H1 (cell line): ENCODE data around the gene MMD. TPM values are rescaled to one million over a fixed set of nuclear protein-coding genes. Genes with fewer than 3 reads are reported as not detected.

ENCODE experiments used
- CTCF ChIA-PET: fragments of 300-600 bp; sonication (Branson Sonifier 250); formaldehyde crosslinking; loops from one replicate; lab custom pipeline; 2021; ENCODE audit not compliant: partially characterized antibody; lab: Charles Lee
- POLR2A ChIA-PET: fragments of 300-600 bp; sonication (Branson Sonifier 250); formaldehyde crosslinking; loops from one replicate; lab custom pipeline; 2021; ENCODE audit warnings: inconsistent platforms; ENCODE audit not compliant: partially characterized antibody; lab: Charles Lee
- DNase-seq, 2 experiments: peaks; one replicate each; pipeline versions ENCODE4 v3.0.0 to v3.0.0-alpha.2; 2010 to 2022; ENCODE audit warnings: low spot score in 2 of 2, low read depth in 1 of 2, mixed read lengths in 1 of 2
- FAIRE-seq: peaks from 2 replicates; lab custom pipeline; 2011; peaks lifted over from hg19 to GRCh38; lab: Jason Lieb, UNC
- H2AFZ ChIP-seq: 2 replicates; pipeline ENCODE4 v1.8.1; 2012; ENCODE audit warnings: low read length, inconsistent platforms
- H2AK5ac ChIP-seq: 2 replicates; pipeline ENCODE4 v1.6.1; 2013; ENCODE audit warnings: low read depth, low read length
- H2BK120ac ChIP-seq: replicated peaks from 2 replicates; pipeline ENCODE3; 2013; ENCODE audit warnings: low read depth, low read length, inconsistent platforms
- H2BK12ac ChIP-seq: 2 replicates; pipeline ENCODE4 v1.6.1; 2013; ENCODE audit warnings: low read depth, low read length
- H2BK15ac ChIP-seq: 2 replicates; pipeline ENCODE4 v1.6.1; 2013; ENCODE audit warnings: low read length
- H2BK20ac ChIP-seq: 2 replicates; pipeline ENCODE4 v1.6.1; 2013; ENCODE audit warnings: low read length
- H2BK5ac ChIP-seq: 2 replicates; pipeline ENCODE4 v1.6.1; 2013; ENCODE audit warnings: low read depth, low read length
- H3K14ac ChIP-seq: 2 replicates; pipeline ENCODE4 v1.6.1; 2013; ENCODE audit warnings: inconsistent platforms; ENCODE audit not compliant: insufficient read length
- H3K18ac ChIP-seq: 2 replicates; pipeline ENCODE4 v1.6.1; 2013; ENCODE audit warnings: low read length; ENCODE audit errors: extremely low read depth
- H3K23ac ChIP-seq: 2 replicates; pipeline ENCODE4 v1.6.1; 2013; ENCODE audit warnings: inconsistent platforms; ENCODE audit not compliant: insufficient read length
- H3K23me2 ChIP-seq: 2 replicates; pipeline ENCODE4 v1.6.1; 2013; ENCODE audit warnings: low read depth, low read length
- H3K27ac ChIP-seq: 2 replicates; pipeline ENCODE4 v1.6.1; 2011; ENCODE audit warnings: low read depth, low read length, inconsistent platforms
- H3K27me3 ChIP-seq, 4 experiments: replicated peaks in 1 of 4; 1 replicate in 1 of 4; 2 replicates in 3 of 4; pipeline versions ENCODE4 v1.6.1 to v1.8.1; 2011 to 2013; ENCODE audit warnings: low read length in 3 of 4, mild to moderate bottlenecking in 3 of 4, inconsistent platforms in 2 of 4, mixed read lengths in 2 of 4, moderate library complexity in 1 of 4; ENCODE audit not compliant: control insufficient read depth in 3 of 4, insufficient read depth in 3 of 4; ENCODE audit errors: extremely low read depth in 1 of 4
- H3K36me3 ChIP-seq, 4 experiments: 2 replicates each; pipeline versions ENCODE4 v1.6.1 to v1.8.1; 2011 to 2013; ENCODE audit warnings: mild to moderate bottlenecking in 4 of 4, low read length in 3 of 4, moderate library complexity in 2 of 4, control low read depth in 1 of 4, inconsistent platforms in 1 of 4; ENCODE audit not compliant: insufficient read depth in 4 of 4, control insufficient read depth in 2 of 4
- H3K4ac ChIP-seq: replicated peaks from 2 replicates; pipeline ENCODE3; 2013; ENCODE audit warnings: low read length, low read depth, mixed read lengths, inconsistent platforms; ENCODE audit not compliant: insufficient read length
- H3K4me1 ChIP-seq, 4 experiments: replicated peaks in 1 of 4; 1 replicate in 1 of 4; 2 replicates in 3 of 4; pipeline versions ENCODE4 v1.6.1 to v1.8.1; 2011 to 2013; ENCODE audit warnings: low read length in 3 of 4, inconsistent platforms in 2 of 4, mixed read lengths in 1 of 4; ENCODE audit not compliant: insufficient read depth in 4 of 4, control insufficient read depth in 3 of 4
- H3K4me2 ChIP-seq, 2 experiments: 2 replicates each; pipeline versions ENCODE4 v1.6.1 to v1.8.1; 2011 to 2013; ENCODE audit warnings: low read depth in 2 of 2, low read length in 2 of 2, control low read depth in 1 of 2, inconsistent platforms in 1 of 2, mild to moderate bottlenecking in 1 of 2; ENCODE audit not compliant: insufficient read depth in 1 of 2
- H3K4me3 ChIP-seq, 4 experiments: fragments of 200-600, 300-600 bp in 1 of 4; sonication (generic), shearing (Covaris generic), sonication (Bioruptor Twin) in 1 of 4; 2 replicates each; pipeline versions ENCODE4 v1.5.1 to v1.8.1; 2011 to 2016; ENCODE audit warnings: low read length in 4 of 4, low read depth in 3 of 4, control low read depth in 2 of 4, inconsistent platforms in 2 of 4, mild to moderate bottlenecking in 2 of 4, mixed read lengths in 1 of 4, moderate library complexity in 1 of 4; ENCODE audit not compliant: insufficient read depth in 2 of 4; ENCODE audit errors: extremely low read depth in 1 of 4
- H3K56ac ChIP-seq: replicated peaks from 2 replicates; pipeline ENCODE3; 2013; ENCODE audit warnings: low read depth, mild to moderate bottlenecking, mixed read lengths, low read length, inconsistent platforms; ENCODE audit not compliant: insufficient read length
- H3K79me1 ChIP-seq: 2 replicates; pipeline ENCODE4 v1.6.1; 2013; ENCODE audit warnings: low read depth, low read length, control low read depth
- H3K79me2 ChIP-seq, 2 experiments: 2 replicates each; pipeline versions ENCODE4 v1.6.1 to v1.8.1; 2012 to 2013; ENCODE audit warnings: low read length in 2 of 2, mild to moderate bottlenecking in 2 of 2, inconsistent platforms in 1 of 2; ENCODE audit not compliant: insufficient read depth in 2 of 2, control insufficient read depth in 1 of 2
- H3K9ac ChIP-seq, 4 experiments: replicated peaks in 1 of 4; 1 replicate in 1 of 4; 2 replicates in 3 of 4; pipeline versions ENCODE4 v1.6.1 to v1.8.1; 2011 to 2013; ENCODE audit warnings: low read depth in 3 of 4, low read length in 3 of 4, control low read depth in 2 of 4, mild to moderate bottlenecking in 2 of 4, moderate library complexity in 2 of 4, inconsistent platforms in 1 of 4; ENCODE audit errors: extremely low read depth in 1 of 4
- H3K9me3 ChIP-seq, 2 experiments: 2 replicates each; pipeline versions ENCODE4 v1.6.1 to v1.8.1; 2012 to 2013; ENCODE audit warnings: mild to moderate bottlenecking in 2 of 2, moderate library complexity in 2 of 2, control low read depth in 1 of 2, inconsistent platforms in 1 of 2, low read depth in 1 of 2, low read length in 1 of 2, mixed read lengths in 1 of 2; ENCODE audit not compliant: insufficient read depth in 2 of 2
- H4K20me1 ChIP-seq, 2 experiments: replicated peaks in 1 of 2; 2 replicates each; pipeline versions ENCODE3 to v1.8.1; 2011 to 2013; ENCODE audit warnings: inconsistent platforms in 2 of 2, low read length in 2 of 2, mild to moderate bottlenecking in 1 of 2; ENCODE audit not compliant: insufficient read depth in 2 of 2, control insufficient read depth in 1 of 2
- H4K5ac ChIP-seq: 2 replicates; pipeline ENCODE4 v1.6.1; 2013; ENCODE audit warnings: low read length, low read depth, mixed read lengths, inconsistent platforms; ENCODE audit not compliant: insufficient read length
- H4K8ac ChIP-seq: 2 replicates; pipeline ENCODE4 v1.8.0; 2013; ENCODE audit warnings: mild to moderate bottlenecking, moderate library complexity, low read length, inconsistent platforms; ENCODE audit not compliant: insufficient read depth; ENCODE audit errors: extremely low read depth
- H4K91ac ChIP-seq: replicated peaks from 2 replicates; pipeline ENCODE3; 2013; ENCODE audit warnings: low read length, mixed read lengths, inconsistent platforms; ENCODE audit not compliant: insufficient read length
- BCL11A ChIP-seq, 2 experiments: IDR thresholded peaks; one replicate each; pipeline ENCODE4 v1.6.1; 2011; ENCODE audit warnings: low read depth in 2 of 2, low read length in 2 of 2, mild to moderate bottlenecking in 2 of 2
- CTBP2 ChIP-seq: IDR thresholded peaks from 2 replicates; pipeline ENCODE4 v1.7.0; 2011; ENCODE audit warnings: borderline replicate concordance, mild to moderate bottlenecking, moderate library complexity, mixed read lengths, low read length; ENCODE audit not compliant: insufficient read depth, insufficient read length
- HDAC6 ChIP-seq: IDR thresholded peaks from one replicate; pipeline ENCODE4 v1.7.1; 2012; ENCODE audit warnings: low read depth, mild to moderate bottlenecking, inconsistent platforms, low read length, moderate library complexity
- JUN ChIP-seq: IDR thresholded peaks from 2 replicates; pipeline ENCODE4 v1.6.1; 2011; ENCODE audit warnings: low read depth, mild to moderate bottlenecking, improper control_type of control experiment, low read length
- KDM5A ChIP-seq: fragments of 200-600 bp; IDR thresholded peaks from 2 replicates; pipeline ENCODE4 v1.7.1; 2012; ENCODE audit warnings: mild to moderate bottlenecking, low read length, inconsistent platforms, mixed read lengths
- POLR2A ChIP-seq, 2 experiments: IDR thresholded peaks; 1 replicate in 1 of 2; 2 replicates in 1 of 2; pipeline ENCODE4 v1.6.1; 2011; ENCODE audit warnings: low read depth in 2 of 2, low read length in 2 of 2, mild to moderate bottlenecking in 2 of 2; ENCODE audit errors: control extremely low read depth in 1 of 2
- SUZ12 ChIP-seq: fragments of 200-600 bp; sonication (generic); IDR thresholded peaks from 2 replicates; pipeline ENCODE4 v1.6.1; 2012; ENCODE audit warnings: mild to moderate bottlenecking, inconsistent platforms, low read length, moderate library complexity, mixed read lengths
- WGBS, 2 experiments: shearing (Covaris generic) in 1 of 2; methylation state at CpG; one replicate each; pipeline versions ENCODE4 v1.1.6 to v1.1.7; 2013 to 2015; ENCODE audit warnings: low lambda C conversion rate in 2 of 2, mixed read lengths in 2 of 2, inconsistent platforms in 1 of 2, low coverage in 1 of 2, missing lambda C conversion rate in 1 of 2; ENCODE audit not compliant: insufficient replicate concordance in 2 of 2, insufficient coverage in 1 of 2, insufficient read length in 1 of 2; ENCODE audit errors: extremely low coverage in 1 of 2, missing lambda C conversion rate in 1 of 2; 5-methylcytosine and 5-hydroxymethylcytosine counted together
- polyA plus RNA-seq, 7 experiments: library from polyadenylated mRNA; depleted of rRNA in 3 of 7; stranded (reverse) in 5 of 7; unstranded in 2 of 7; fragments of >200 nt in 5 of 7; fragments of 200-250 nt in 2 of 7; gene quantifications; 1 replicate in 5 of 7; 2 replicates in 1 of 7; 4 replicates in 1 of 7; pipeline versions ENCODE4 v1.2.1 to v1.2.3, GENCODE V29; 2011 to 2013; ENCODE audit warnings: missing spikeins in 2 of 7, mixed read lengths in 2 of 7
- total RNA-seq: library from RNA; stranded (reverse); fragmentation: NEBNext Ultra II Directional; extraction: Animal tissue kit (Norgen Biotek cat#: 25700); gene quantifications from 2 replicates; pipeline ENCODE4 v1.2.1, GENCODE V29; 2021
- TF ChIP-seq, protein P1 (sequence below): IDR thresholded peaks from 2 replicates; pipeline ENCODE4 v1.6.1; 2011; ENCODE audit warnings: low read length, improper control_type of control experiment
- TF ChIP-seq, protein P2 (sequence below): IDR thresholded peaks from 2 replicates; pipeline ENCODE4 v1.6.1; 2012; ENCODE audit warnings: inconsistent platforms
- TF ChIP-seq, protein P3 (sequence below), 3 experiments: IDR thresholded peaks; 1 replicate in 2 of 3; 2 replicates in 1 of 3; pipeline versions ENCODE4 v1.5.1 to v1.6.1; 2011; ENCODE audit warnings: low read length in 3 of 3, mild to moderate bottlenecking in 3 of 3, inconsistent platforms in 2 of 3, low read depth in 1 of 3, moderate library complexity in 1 of 3; ENCODE audit not compliant: insufficient read depth in 1 of 3; ENCODE audit errors: control extremely low read depth in 1 of 3

The MMD gene
- total and polyA plus RNA-seq, 2 of the 8 experiments (the other 6 are each of a cell fraction or from before 2014, with no cell fraction given) = 28.2 to 37.8 TPM

DNA sequence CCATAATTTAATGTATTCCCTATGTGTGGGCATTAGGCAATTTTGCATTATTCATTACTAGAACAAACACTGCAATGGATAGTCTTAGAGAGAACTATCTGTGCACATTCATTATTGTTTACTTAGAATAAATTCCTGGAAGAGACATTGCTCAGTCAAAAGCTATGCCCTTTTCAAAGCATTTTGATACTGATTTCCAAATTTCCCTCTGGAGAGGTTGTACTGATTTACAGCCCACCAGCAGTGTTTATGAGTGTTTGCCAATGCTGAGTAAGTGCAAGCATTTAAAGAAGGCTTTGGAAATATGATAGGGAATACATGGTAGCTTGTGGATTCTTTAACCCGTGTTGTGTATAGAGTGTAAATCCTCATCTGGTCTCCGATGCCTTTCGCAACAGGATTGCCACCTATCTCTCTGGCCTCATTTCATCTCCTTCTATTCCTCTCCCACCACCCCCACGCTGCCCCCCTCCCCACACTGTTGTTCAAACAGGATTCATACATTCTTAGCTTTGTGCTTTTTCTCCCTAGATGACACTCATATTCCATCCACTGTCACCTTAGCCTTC is 33.4 kb upstream of the MMD start:
- H3K9ac ChIP-seq = no peak overlapping the region
- no peak overlapping the region for H2BK120ac ChIP-seq
- no peak overlapping the region for H2BK20ac ChIP-seq
- no peak overlapping the region for H3K56ac ChIP-seq
- H3K4me1 ChIP-seq = peaks cover 1 to 9% (median 4%) of the 10 kb centered on the region in 4 experiments; a peak in 4 of 7 replicates
- no peak overlapping the region for H2BK12ac ChIP-seq
- no peak overlapping the region for H4K8ac ChIP-seq
- no peak overlapping the region for H3K4ac ChIP-seq
- no peak overlapping the region for H3K14ac ChIP-seq
- no peak overlapping the region for H4K5ac ChIP-seq
- 85% methylated on average over 4 of the region's 4 CpGs; no CpG with 5 or more reads in 1 of the 2 experiments for WGBS, 2 experiments
- FAIRE-seq (no peak), DNase-seq (no peak)
- ChIA-PET CTCF (no interaction called here), POLR2A (no interaction called here)
- H3K36me3 ChIP-seq = no peaks in the 10 kb centered on the region
- no peak overlapping the region; the same call in 1 of the 2 replicates for H2AK5ac ChIP-seq
- no peak overlapping the region for H3K4me2 ChIP-seq
- H3K27me3 ChIP-seq = no peaks in the 10 kb centered on the region
- H3K27ac ChIP-seq = no peak overlapping the region
- H3K79me1 ChIP-seq = no peaks in the 10 kb centered on the region
- H3K18ac ChIP-seq = no peak overlapping the region
- no peaks in the 10 kb centered on the region for H3K79me2 ChIP-seq
- H3K9me3 ChIP-seq = no peaks in the 10 kb centered on the region
- H2AFZ ChIP-seq = no peak overlapping the region
- 0 out of 2 replicates have a peak overlapping the region, but pooled peaks have one; percentile 9 for H2BK5ac ChIP-seq
- H3K23ac ChIP-seq = no peak overlapping the region
- no peak overlapping the region for H2BK15ac ChIP-seq
- H3K23me2 ChIP-seq = no peaks in the 10 kb centered on the region
- H4K91ac ChIP-seq = no peak overlapping the region
- no peaks in the 10 kb centered on the region for H4K20me1 ChIP-seq
- H3K4me3 ChIP-seq = no peak overlapping the region
- TF ChIP-seq KDM5A (no peak), POLR2A (IDR thresholded peaks at IDR 0.05; ENCODE audit: control extremely low read depth in 1 of 2, low read depth in 2 of 2, low read length in 2 of 2) (no peak), SUZ12 (no peak), CTBP2 (no peak), JUN (no peak), BCL11A (IDR thresholded peaks at IDR 0.05; ENCODE audit: low read depth in 2 of 2, low read length in 2 of 2) (no peak), HDAC6 (no peak)
- TF ChIP-seq, protein P1, sequence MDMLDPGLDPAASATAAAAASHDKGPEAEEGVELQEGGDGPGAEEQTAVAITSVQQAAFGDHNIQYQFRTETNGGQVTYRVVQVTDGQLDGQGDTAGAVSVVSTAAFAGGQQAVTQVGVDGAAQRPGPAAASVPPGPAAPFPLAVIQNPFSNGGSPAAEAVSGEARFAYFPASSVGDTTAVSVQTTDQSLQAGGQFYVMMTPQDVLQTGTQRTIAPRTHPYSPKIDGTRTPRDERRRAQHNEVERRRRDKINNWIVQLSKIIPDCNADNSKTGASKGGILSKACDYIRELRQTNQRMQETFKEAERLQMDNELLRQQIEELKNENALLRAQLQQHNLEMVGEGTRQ = no peak
- TF ChIP-seq, protein P2, sequence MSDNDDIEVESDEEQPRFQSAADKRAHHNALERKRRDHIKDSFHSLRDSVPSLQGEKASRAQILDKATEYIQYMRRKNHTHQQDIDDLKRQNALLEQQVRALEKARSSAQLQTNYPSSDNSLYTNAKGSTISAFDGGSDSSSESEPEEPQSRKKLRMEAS = no peak
- TF ChIP-seq, protein P3, sequence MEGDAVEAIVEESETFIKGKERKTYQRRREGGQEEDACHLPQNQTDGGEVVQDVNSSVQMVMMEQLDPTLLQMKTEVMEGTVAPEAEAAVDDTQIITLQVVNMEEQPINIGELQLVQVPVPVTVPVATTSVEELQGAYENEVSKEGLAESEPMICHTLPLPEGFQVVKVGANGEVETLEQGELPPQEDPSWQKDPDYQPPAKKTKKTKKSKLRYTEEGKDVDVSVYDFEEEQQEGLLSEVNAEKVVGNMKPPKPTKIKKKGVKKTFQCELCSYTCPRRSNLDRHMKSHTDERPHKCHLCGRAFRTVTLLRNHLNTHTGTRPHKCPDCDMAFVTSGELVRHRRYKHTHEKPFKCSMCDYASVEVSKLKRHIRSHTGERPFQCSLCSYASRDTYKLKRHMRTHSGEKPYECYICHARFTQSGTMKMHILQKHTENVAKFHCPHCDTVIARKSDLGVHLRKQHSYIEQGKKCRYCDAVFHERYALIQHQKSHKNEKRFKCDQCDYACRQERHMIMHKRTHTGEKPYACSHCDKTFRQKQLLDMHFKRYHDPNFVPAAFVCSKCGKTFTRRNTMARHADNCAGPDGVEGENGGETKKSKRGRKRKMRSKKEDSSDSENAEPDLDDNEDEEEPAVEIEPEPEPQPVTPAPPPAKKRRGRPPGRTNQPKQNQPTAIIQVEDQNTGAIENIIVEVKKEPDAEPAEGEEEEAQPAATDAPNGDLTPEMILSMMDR (IDR thresholded peaks at IDR 0.05; ENCODE audit: control extremely low read depth in 1 of 3, insufficient read depth in 1 of 3, low read depth in 1 of 3, low read length in 3 of 3) = no peak
